Panc1 (cell line): ENCODE data around the gene ZBTB20.

Experiments
- POLR2AphosphoS5 ChIP-seq: IDR thresholded peaks from 2 replicates; pipeline ENCODE4 v1.6.1; 2012; ENCODE audit warnings: mild to moderate bottlenecking, low read depth, low read length, moderate library complexity
- SIN3A ChIP-seq: IDR thresholded peaks from 2 replicates; pipeline ENCODE4 v1.6.1; 2012; ENCODE audit warnings: low read depth, mild to moderate bottlenecking, low read length, moderate library complexity, borderline replicate concordance; ENCODE audit not compliant: insufficient read depth
- TF ChIP-seq, protein P1 (sequence below): fragments of 450-650 bp; IDR thresholded peaks from 2 replicates; pipeline ENCODE4 v1.5.1; 2017; ENCODE audit warnings: mild to moderate bottlenecking
- TF ChIP-seq, protein P2 (sequence below), 2 experiments: IDR thresholded peaks; 2 replicates each; pipeline ENCODE4 v1.6.1; 2011 to 2012; ENCODE audit warnings: low read depth in 2 of 2, control low read depth in 1 of 2, low read length in 1 of 2, mild to moderate bottlenecking in 1 of 2, moderate library complexity in 1 of 2; ENCODE audit not compliant: insufficient read depth in 1 of 2

DNA sequence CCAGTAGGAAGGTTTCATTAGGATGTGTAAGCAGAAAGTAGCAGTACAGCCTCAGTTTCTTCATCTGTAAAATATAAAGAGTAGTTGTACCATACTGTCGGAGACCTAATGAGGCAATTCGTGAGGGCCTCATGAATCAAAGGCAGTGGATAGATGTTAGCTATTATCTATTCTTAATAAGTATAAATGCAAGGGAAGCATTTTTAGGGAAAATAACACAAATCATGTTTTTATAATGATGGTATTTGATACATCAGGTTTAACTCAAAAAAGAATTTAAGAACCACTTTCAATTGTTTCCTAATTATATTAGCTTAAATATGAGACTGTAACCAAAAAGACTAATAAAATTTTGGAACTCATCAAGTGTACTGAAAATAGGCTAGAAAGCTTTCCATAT lies 309.1 kb downstream of the ZBTB20 start:
- TF ChIP-seq, protein P1, sequence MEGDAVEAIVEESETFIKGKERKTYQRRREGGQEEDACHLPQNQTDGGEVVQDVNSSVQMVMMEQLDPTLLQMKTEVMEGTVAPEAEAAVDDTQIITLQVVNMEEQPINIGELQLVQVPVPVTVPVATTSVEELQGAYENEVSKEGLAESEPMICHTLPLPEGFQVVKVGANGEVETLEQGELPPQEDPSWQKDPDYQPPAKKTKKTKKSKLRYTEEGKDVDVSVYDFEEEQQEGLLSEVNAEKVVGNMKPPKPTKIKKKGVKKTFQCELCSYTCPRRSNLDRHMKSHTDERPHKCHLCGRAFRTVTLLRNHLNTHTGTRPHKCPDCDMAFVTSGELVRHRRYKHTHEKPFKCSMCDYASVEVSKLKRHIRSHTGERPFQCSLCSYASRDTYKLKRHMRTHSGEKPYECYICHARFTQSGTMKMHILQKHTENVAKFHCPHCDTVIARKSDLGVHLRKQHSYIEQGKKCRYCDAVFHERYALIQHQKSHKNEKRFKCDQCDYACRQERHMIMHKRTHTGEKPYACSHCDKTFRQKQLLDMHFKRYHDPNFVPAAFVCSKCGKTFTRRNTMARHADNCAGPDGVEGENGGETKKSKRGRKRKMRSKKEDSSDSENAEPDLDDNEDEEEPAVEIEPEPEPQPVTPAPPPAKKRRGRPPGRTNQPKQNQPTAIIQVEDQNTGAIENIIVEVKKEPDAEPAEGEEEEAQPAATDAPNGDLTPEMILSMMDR = no peak
- no peak for TF ChIP-seq SIN3A
- TF ChIP-seq, protein P2, sequence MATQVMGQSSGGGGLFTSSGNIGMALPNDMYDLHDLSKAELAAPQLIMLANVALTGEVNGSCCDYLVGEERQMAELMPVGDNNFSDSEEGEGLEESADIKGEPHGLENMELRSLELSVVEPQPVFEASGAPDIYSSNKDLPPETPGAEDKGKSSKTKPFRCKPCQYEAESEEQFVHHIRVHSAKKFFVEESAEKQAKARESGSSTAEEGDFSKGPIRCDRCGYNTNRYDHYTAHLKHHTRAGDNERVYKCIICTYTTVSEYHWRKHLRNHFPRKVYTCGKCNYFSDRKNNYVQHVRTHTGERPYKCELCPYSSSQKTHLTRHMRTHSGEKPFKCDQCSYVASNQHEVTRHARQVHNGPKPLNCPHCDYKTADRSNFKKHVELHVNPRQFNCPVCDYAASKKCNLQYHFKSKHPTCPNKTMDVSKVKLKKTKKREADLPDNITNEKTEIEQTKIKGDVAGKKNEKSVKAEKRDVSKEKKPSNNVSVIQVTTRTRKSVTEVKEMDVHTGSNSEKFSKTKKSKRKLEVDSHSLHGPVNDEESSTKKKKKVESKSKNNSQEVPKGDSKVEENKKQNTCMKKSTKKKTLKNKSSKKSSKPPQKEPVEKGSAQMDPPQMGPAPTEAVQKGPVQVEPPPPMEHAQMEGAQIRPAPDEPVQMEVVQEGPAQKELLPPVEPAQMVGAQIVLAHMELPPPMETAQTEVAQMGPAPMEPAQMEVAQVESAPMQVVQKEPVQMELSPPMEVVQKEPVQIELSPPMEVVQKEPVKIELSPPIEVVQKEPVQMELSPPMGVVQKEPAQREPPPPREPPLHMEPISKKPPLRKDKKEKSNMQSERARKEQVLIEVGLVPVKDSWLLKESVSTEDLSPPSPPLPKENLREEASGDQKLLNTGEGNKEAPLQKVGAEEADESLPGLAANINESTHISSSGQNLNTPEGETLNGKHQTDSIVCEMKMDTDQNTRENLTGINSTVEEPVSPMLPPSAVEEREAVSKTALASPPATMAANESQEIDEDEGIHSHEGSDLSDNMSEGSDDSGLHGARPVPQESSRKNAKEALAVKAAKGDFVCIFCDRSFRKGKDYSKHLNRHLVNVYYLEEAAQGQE (IDR thresholded peaks at IDR 0.05; ENCODE audit: insufficient read depth in 1 of 2, low read depth in 2 of 2, low read length in 1 of 2) = no peak
- no peak for TF ChIP-seq POLR2AphosphoS5
